ENCODE data around the gene SESN1.
"Not testable (repeated sequence)": the region's sequence is repeated elsewhere in the genome, so short reads cannot be mapped to it uniquely, and the experiment has no call there.

The SESN1 gene

DNA sequence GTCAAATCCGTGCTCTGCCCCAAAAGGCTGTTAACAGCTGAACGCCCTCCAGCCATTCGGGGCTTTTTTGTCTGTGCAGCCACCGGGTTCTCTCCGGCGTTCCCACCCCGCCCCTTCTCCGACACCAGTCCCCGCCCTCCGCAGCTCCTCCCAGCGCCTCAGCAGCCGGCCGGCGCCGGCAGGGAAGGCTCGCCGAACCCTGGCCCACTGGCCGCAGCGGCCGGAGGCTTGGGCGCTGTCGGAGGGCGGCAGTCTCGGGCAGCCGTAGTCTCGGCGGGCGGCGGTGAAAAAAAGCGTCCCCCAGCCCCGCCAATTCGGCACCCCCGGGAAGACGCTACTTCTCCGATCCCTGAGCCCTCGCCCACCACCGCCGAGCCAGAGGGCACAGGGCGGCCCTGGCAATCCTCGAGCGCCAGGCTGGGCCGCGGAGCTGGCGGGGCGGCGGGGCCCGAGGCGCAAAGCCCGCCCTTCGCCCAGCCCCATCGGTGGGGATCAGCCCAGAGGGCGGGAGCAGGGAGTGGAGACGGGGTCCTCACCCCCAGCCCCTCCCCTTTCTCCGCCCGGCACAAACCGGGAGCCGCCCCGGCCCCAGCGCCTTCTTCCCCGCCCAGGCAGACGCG, at the start of gene SESN1:
SESN1 (minus strand) TSS at position 431 of the 620 bp plus-strand sequence. CDS start 773 bp downstream, outside the sequence.
- peak; percentile 94 for DNase-seq

DNA sequence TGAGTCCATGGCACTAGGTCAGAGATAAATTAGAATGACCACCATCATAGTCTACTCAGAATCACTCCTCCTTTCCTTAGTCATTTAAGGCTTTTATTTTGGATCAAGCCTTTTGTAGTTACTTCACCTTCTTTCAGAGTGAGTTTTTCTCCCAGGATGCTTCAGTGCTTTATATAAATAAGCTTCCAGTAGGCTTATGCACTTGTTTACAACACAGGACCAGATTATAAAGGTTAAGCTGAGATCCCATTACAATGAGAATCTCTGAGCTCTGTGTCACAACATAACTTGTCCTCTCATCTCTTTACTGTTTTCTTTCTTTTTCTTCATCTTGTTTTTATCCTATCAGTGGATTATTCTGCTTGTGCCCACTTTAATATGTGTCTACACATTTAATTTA, 48.5 kb upstream of the SESN1 start:
- DNase-seq = no peak

- DNase-seq = not testable (repeated sequence)
Observed at GRCh38 chr6:109142067-109142466, 47.4 kb upstream of the SESN1 start.

DNA sequence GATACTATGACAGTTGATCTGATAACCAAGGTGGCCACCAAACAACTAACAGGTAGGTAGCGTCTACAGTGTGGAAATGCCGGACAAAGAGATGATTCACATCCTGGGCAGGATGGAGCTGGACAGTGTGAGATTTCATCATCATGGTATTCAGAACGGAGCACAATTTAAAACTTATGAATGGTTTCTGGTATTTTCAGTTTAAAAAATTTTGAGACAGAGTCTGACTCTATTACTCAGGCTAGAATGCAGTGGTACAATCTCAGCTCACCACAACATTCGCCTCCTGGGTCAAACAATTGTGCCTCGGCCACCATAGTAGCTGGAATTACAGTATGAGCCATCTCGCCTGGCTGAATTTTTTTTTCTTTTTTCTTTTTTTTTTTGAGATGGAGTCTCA, 44.5 kb upstream of the SESN1 start:
- no peak for DNase-seq

- DNase-seq = not testable (repeated sequence)
Observed at GRCh38 chr6:109136530-109136929, 41.9 kb upstream of the SESN1 start.

GRCh38 chr6:109136039-109136438, 41.4 kb upstream of the SESN1 start:
- not testable (repeated sequence) for DNase-seq

DNA sequence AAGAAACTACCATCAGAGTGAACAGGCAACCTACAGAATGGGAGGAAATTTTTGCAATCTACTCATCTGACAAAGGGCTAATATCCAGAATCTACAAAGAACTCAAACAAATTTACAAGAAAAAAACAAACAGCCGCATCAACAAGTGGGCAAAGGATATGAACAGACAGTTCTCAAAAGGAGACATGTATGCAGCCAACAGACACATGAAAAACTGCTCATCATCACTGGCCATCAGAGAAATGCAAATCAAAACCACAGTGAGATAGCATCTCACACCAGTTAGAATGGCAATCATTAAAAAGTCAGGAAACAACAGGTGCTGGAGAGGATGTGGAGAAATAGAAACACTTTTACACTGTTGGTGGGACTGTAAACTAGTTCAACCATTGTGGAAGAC, 41.0 kb upstream of the SESN1 start:
- DNase-seq = not testable (repeated sequence)

DNA sequence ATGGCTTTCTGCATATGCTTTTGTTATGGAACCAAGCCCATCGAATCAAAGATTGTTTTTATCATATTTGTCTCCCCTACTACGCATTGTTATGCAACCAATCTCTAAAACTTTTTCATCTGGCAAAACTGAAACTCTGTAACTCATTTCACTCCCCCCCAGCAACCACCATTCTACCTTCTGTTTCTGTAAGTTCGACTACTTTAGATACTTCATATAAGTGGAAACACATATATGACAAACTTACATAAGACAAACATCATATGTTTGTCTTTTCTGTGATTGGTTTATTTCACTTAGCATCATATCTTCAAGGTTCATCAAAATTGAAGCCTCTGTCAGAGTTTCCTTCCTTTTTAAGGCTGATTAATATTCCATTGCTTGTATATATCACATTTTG, 35.4 kb upstream of the SESN1 start:
- DNase-seq = no peak

- DNase-seq = no peak
Observed at GRCh38 chr6:109125504-109125903, 30.9 kb upstream of the SESN1 start.

- no peak for DNase-seq
Observed at GRCh38 chr6:109124219-109124618, 29.6 kb upstream of the SESN1 start.

GRCh38 chr6:109121411-109121810, 26.8 kb upstream of the SESN1 start:
- DNase-seq = no peak

DNA sequence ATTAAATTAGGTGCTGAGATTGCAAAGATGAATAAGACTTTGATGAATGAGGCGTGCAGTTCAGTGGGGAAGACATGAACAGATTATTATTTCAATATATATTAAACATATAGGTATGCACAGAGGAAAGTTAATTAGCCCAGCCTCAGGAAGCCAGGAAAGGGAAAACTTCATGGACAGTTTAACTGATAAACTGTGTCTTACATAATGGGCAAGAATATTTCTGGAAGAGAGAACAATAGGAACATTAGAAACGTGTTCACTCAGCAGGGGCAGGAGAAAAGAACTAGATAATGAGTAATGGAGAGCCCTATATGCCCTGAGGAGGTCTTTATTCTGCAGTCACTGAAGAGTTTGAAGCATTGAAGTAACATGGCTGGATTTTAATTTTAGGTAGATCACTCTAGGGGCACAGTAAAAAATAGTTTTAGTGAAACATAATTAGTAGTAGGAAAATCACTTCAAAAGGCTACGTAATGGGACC, 24.3 kb upstream of the SESN1 start:
- DNase-seq = no peak

DNA sequence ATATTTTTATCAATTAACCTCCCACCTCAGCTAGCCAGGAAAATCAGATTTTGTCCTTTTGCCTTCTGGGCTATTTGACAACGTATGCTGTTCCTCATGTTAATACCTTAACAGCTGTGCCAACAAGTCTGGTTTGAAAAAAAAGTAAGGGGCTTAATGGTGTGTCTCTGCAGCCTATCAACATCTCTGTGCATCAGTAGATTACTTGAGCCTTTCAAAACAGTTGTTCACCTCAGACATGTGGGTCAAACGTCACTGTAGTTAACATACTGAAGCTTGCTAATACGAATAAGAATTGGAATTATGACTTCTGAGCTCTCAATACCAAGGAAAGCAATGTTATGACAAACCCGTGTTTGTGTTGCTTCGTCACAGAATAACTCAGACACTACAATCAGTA, 23.7 kb upstream of the SESN1 start:
- no peak for DNase-seq

GRCh38 chr6:109117346-109118035, 22.8 kb upstream of the SESN1 start:
- no peak for DNase-seq

DNA sequence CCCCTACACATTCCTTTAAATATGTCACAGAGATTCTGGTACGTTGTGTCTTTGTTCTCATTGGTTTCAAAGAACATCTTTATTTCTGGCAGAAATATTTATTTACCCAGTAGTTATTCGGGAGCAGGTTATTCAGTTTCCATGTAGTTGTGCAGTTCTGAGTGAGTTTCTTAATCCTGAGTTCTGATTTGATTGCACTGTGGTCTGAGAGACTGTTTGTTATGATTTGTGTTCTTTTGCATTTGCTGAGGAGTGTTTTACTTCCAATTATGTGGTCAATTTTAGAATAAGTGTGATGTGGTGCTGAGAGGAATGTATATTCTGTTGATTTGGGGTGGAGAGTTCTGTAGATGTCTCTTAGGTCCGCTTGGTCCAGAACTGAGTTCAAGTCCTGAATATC, 18.0 kb upstream of the SESN1 start:
- DNase-seq = not testable (repeated sequence)

GRCh38 chr6:109109663-109110062, 15.0 kb upstream of the SESN1 start:
- not testable (repeated sequence) for DNase-seq

GRCh38 chr6:109105681-109106080, 11.0 kb upstream of the SESN1 start:
- no peak for DNase-seq

- DNase-seq = no peak
Observed at GRCh38 chr6:109104512-109104911, 9.9 kb upstream of the SESN1 start.

DNA sequence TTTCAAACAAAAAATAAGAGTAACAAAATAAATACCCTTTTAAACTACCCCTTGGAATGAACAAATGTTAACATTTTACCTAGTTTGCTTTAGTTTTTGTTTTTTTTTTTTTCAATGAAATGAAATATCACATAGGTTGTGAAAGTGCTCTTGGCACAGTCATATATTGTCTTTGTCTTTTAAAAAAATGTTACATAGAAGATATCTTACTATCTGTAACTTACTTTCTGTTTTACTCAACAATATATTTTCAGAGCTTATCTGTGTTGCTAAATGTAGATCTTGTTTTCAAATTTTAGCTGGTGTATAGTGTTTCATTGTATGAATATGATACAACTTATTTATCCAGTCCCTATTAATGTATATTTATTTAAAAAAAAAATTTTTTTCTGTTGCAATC, 9.3 kb upstream of the SESN1 start:
- DNase-seq = no peak

DNA sequence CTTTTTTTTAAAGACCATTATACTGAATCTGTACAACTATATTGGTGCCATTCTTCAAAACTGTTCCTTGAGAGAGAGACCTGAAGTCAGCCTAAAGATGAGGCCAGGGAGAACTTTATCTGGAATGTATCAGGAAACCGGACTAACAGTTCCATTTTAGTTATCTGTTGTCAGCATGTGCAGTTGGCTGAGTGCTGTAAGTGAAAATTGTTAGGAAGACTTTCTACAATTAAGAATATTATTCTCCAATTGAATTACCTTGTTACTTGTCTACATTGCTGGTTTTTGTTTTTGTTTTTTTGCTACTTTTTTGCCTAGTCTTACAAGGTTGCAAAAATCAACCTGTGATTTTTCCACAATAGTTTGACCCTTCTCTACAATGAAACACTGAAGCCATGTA, 8.1 kb upstream of the SESN1 start:
- DNase-seq = no peak

- DNase-seq = no peak
Observed at GRCh38 chr6:109097661-109098060, 3.0 kb upstream of the SESN1 start.

DNA sequence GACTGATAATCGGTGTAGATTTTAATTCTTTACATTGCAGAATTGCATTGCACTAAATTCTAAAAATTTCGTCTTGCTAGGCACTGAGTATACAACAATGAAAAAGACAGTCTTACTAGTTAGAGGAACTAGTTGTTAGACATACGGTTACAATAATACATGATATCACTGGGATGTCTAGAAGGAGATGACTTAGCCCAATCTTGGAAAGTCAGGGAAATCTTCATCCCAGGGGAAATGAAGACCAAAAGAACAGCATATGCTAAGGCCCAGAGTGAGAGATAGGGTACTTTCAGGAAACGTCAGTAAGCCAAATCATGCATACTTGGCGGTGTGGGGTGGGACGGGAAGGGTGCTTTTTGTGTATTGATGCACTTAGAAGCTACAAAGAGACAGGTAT, 1.6 kb upstream of the SESN1 start:
- no peak for DNase-seq

GRCh38 chr6:109095835-109096084, 1.1 kb upstream of the SESN1 start:
- no peak for DNase-seq

DNA sequence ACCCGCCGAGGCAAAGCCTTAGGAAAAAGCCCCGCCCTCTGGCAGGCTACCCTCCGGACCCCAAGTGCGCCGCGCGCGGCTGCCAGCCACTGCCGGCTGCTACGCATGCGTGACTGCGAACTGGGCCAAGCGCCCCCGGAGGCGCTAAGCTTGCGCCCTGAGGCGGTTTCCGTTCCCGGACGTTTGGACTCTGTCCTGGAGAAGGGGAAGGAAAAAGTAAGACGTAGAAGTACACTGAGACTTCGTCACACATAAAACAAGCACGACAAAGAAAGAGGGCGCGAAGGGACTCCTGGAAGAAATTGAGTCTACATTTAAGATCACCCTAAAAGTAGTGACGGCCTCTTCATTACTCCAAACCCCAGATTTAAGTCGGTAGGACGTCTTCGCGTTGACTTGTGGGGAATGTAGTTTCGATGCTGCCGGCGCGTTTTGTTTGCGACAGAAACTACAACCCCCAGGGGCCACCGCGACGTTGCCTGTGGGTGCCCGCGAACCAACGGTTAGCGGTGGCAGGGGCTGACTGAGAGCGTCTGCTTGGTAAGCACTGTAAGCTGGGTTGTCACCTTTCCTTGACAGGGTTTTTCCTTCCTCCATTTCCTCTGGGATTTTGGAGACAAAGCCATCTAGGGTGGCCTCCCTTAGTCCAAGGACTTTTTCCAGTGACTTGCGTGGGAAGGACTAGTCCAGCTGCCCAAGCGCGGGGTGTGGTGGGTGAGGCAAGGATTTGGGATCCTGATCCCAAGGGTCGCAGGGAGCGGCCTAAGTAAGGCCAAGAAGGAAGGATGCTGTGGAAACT, 589 bp upstream of the SESN1 start, which contains the start of gene CEP57L1:
CEP57L1 (plus strand) TSS at position 472 of the 799 bp plus-strand sequence. CDS start 49,715 bp downstream, outside the sequence.
- DNase-seq = peak; percentile 83

Measured in NCI-H1048 (cell line).